ENCODE data around the gene ADGRL1. TPM values are rescaled to one million over a fixed set of nuclear protein-coding genes. Genes with fewer than 3 reads are reported as not detected.

ADGRL1 gene
- total and polyA plus RNA-seq, 2 donors (not counting 3 experiments of a cell fraction or from before 2014, with no cell fraction given) = 7.3 to 8.3 TPM

GRCh38 chr19:14167576-14168138, 38.3 kb downstream of the ADGRL1 start:
- H3K4me2 ChIP-seq (ENCODE audit: insufficient read depth, low read length) = no peak overlapping the region
- ChIA-PET POLR2A (no interaction called here), CTCF (interaction anchor here (1.1 to 1.9 kb wide), 5 partner anchors 12 to 239 kb away, joined by 3 to 12 read pairs (median 6); partner anchors contain the start of gene ASF1B)
- no peaks in the 10 kb centered on the region for H4K20me1 ChIP-seq (replicated peaks; ENCODE audit: control insufficient read depth, extremely low read depth, insufficient read depth, low read length)
- H3K36me3 ChIP-seq (ENCODE audit: control insufficient read depth in 2 of 2, extremely low read depth in 1 of 2, insufficient read depth in 2 of 2, low read length in 2 of 2) = no peaks in the 10 kb centered on the region
- H2AFZ ChIP-seq (ENCODE audit: low read depth, low read length) = no peak overlapping the region
- dilution Hi-C loops (cut with MboI; ENCODE audit: extremely low pct_ligation_motif_present, low sequenced_read_pairs) = no loop called here
- TF ChIP-seq POLR2A (IDR thresholded peaks at IDR 0.05; ENCODE audit: low read depth, low read length) (no peak), GATA2 (IDR thresholded peaks at IDR 0.05; ENCODE audit: insufficient read depth, insufficient read length, low read depth, low read length) (no peak), MYC (IDR thresholded peaks at IDR 0.05; ENCODE audit: low read depth, low read length) (no peak), MAX (IDR thresholded peaks at IDR 0.05; ENCODE audit: insufficient read depth, insufficient read length) (no peak), JUN (IDR thresholded peaks at IDR 0.05; ENCODE audit: borderline replicate concordance, insufficient read depth, insufficient read length, low read depth) (no peak), POLR2AphosphoS5 (IDR thresholded peaks at IDR 0.05; ENCODE audit: insufficient read depth, low read depth, low read length) (no peak), EZH2 (IDR thresholded peaks at IDR 0.05; ENCODE audit: borderline replicate concordance, low read depth, low read length, severe bottlenecking) (no peak), CTCF (IDR thresholded peaks at IDR 0.05; ENCODE audit: extremely low read depth in 1 of 2, insufficient read depth in 1 of 2, low read depth in 1 of 2, low read length in 2 of 2) (no peak), FOS (IDR thresholded peaks at IDR 0.05; ENCODE audit: borderline replicate concordance, insufficient read depth, low read length) (no peak)
- H3K9ac ChIP-seq (replicated peaks; ENCODE audit: extremely low read depth, insufficient read depth, low read length) = no peak overlapping the region
- H3K9me3 ChIP-seq (replicated peaks; ENCODE audit: control insufficient read depth, insufficient read depth, low read length) = no peaks in the 10 kb centered on the region
- H3K9me1 ChIP-seq (replicated peaks; ENCODE audit: control insufficient read depth, extremely low read depth, insufficient read depth, low read length) = no peaks in the 10 kb centered on the region
- H3K4me3 ChIP-seq (replicated peaks in 1 of 3; ENCODE audit: insufficient read depth in 1 of 3, low read depth in 1 of 3, low read length in 3 of 3) = no peak overlapping the region
- intact Hi-C loops (cut with micrococcal nuclease) = no loop called here
- DNase-seq (ENCODE audit: low read depth, low spot score) (no peak), FAIRE-seq (no peak)
- H3K27me3 ChIP-seq (ENCODE audit: control insufficient read depth in 2 of 2, insufficient read depth in 2 of 2, low read length in 2 of 2) = no peaks in the 10 kb centered on the region
- no peak overlapping the region for H3K27ac ChIP-seq (ENCODE audit: insufficient read depth, low read depth, low read length)
- H3K79me2 ChIP-seq (ENCODE audit: control insufficient read depth, insufficient read depth, low read length) = no peaks in the 10 kb centered on the region
- no TSS peak for BruUV-seq (replicated peaks)
- H3K4me1 ChIP-seq (ENCODE audit: control insufficient read depth, extremely low read depth, insufficient read depth, low read length) = no peaks in the 10 kb centered on the region
